Erythroblast (primary cell): ENCODE measurements around the gene DIP2B.

Source experiments
- GATA1 ChIP-seq: IDR thresholded peaks from 2 replicates; pipeline ENCODE4 v1.6.1; 2011; ENCODE audit warnings: low read depth, mild to moderate bottlenecking, control low read depth, low read length, moderate library complexity
- POLR2A ChIP-seq: IDR thresholded peaks from 2 replicates; pipeline ENCODE4 v1.6.1; 2011; ENCODE audit warnings: mild to moderate bottlenecking, low read length

GRCh38 chr12:50595667-50596066, 90.9 kb downstream of the DIP2B start:
- no peak for TF ChIP-seq POLR2A
- TF ChIP-seq GATA1: no peak
